Natural killer cell (primary cell): Measurements from ENCODE around the gene CRADD. TPM values are rescaled to one million over a fixed set of nuclear protein-coding genes. Genes with fewer than 3 reads are reported as not detected.
A peak's percentile ranks its signal among the peaks of the same experiment; 100 is the strongest.

Experiments
- ATAC-seq, 3 donors: fragments of 150-1000 bp in 2 of 3; fragments of 200-7000 bp in 1 of 3; cut with Tn5 transposase; 1 replicate in 1 of 3; 2 replicates in 2 of 3; pipeline ENCODE4 v1.10.0; 2021; ENCODE audit warnings: mild to moderate bottlenecking in 2 of 3, moderate library complexity in 2 of 3
- DNase-seq, 2 donors: peaks; one replicate each; pipeline versions ENCODE4 v3.0.0 to v3.0.0-alpha.2; 2013 to 2021; ENCODE audit warnings: mixed read lengths in 1 of 2
- H3K27ac ChIP-seq: one replicate; pipeline ENCODE4 v1.5.1; 2013; ENCODE audit warnings: mild to moderate bottlenecking, low read length
- H3K27me3 ChIP-seq: one replicate; pipeline ENCODE4 v1.6.1; 2013; ENCODE audit warnings: low read length; ENCODE audit not compliant: control insufficient read depth, insufficient read depth
- H3K36me3 ChIP-seq: one replicate; pipeline ENCODE4 v1.6.1; 2013; ENCODE audit warnings: low read length; ENCODE audit not compliant: control insufficient read depth, insufficient read depth
- H3K4me1 ChIP-seq: one replicate; pipeline ENCODE4 v1.6.1; 2013; ENCODE audit warnings: low read length; ENCODE audit not compliant: control insufficient read depth, insufficient read depth
- H3K4me3 ChIP-seq: one replicate; pipeline ENCODE4 v1.5.1; 2013; ENCODE audit warnings: low read length
- H3K9me3 ChIP-seq: one replicate; pipeline ENCODE4 v1.6.1; 2013; ENCODE audit warnings: low read length; ENCODE audit not compliant: control insufficient read depth, insufficient read depth
- H3K27ac Mint-ChIP-seq, 2 donors: one replicate each; pipeline ENCODE4 v1.8.0; 2022; ENCODE audit warnings: mild to moderate bottlenecking in 2 of 2, mixed read lengths in 2 of 2, moderate library complexity in 1 of 2
- H3K27me3 Mint-ChIP-seq, 2 donors: one replicate each; pipeline ENCODE4 v1.8.0; 2022; ENCODE audit warnings: low read depth in 2 of 2, mixed read lengths in 2 of 2
- H3K36me3 Mint-ChIP-seq: one replicate; pipeline ENCODE4 v1.8.0; 2022; ENCODE audit warnings: mixed read lengths
- H3K4me1 Mint-ChIP-seq, 2 donors: one replicate each; pipeline ENCODE4 v1.8.0; 2022; ENCODE audit warnings: mixed read lengths in 2 of 2
- H3K4me3 Mint-ChIP-seq: one replicate; pipeline ENCODE4 v1.8.0; 2022; ENCODE audit warnings: mild to moderate bottlenecking, moderate library complexity, mixed read lengths
- H3K9me3 Mint-ChIP-seq, 2 donors: one replicate each; pipeline ENCODE4 v1.8.0; 2022; ENCODE audit warnings: mixed read lengths in 2 of 2
- WGBS: methylation state at CpG from one replicate; pipeline ENCODE4 v1.1.7; 2013; ENCODE audit warnings: missing lambda C conversion rate; ENCODE audit not compliant: insufficient coverage; 5-methylcytosine and 5-hydroxymethylcytosine counted together
- intact Hi-C: fragments of 100-400 bp; cut with micrococcal nuclease; formaldehyde crosslinking; loops from one replicate; pipeline ENCODE4 v1.14.2; 2022
- total RNA-seq, 4 donors: library from RNA; stranded (reverse); fragments of 120-200 nt in 1 of 4; gene quantifications; one replicate each; pipeline versions ENCODE4 v1.2.3 to v1.2.4, GENCODE V29; 2013 to 2022
- TF ChIP-seq, protein P1 (sequence below): fragments of 200-600 bp; IDR thresholded peaks from one replicate; pipeline ENCODE4 v1.8.0; 2022; ENCODE audit warnings: antibody characterized with exemption

Gene CRADD
- total RNA-seq, 3 donors from 2014 or later (not counting 1 experiment from before 2014, with no cell fraction given), result 19.1 to 27.5 (median 26.4) TPM

DNA sequence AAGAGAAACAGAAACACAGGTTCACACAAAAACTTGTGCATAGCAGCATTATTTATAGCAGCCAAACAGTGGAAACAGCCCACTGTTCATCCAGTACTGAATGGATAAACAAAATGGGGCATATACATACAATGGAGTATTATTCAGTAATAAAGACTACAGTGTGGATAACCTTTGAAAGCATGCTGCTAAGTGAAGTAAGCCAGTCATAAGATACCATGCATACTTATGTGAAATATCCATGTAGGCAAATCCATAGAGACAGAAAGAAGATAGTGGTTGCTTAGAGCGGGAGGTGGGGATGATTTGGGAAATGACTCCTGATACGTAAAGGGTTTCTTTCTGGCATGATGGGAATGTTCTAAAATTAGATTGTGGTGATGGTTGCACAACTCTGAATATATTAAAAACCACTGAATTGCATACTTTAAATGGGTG is 99.4 kb downstream of the CRADD start:
- H3K36me3 Mint-ChIP-seq, result peaks cover 5% of the 10 kb centered on the region
- no peak overlapping the region for H3K4me3 ChIP-seq
- no peak for ATAC-seq
- TF ChIP-seq, protein P1, sequence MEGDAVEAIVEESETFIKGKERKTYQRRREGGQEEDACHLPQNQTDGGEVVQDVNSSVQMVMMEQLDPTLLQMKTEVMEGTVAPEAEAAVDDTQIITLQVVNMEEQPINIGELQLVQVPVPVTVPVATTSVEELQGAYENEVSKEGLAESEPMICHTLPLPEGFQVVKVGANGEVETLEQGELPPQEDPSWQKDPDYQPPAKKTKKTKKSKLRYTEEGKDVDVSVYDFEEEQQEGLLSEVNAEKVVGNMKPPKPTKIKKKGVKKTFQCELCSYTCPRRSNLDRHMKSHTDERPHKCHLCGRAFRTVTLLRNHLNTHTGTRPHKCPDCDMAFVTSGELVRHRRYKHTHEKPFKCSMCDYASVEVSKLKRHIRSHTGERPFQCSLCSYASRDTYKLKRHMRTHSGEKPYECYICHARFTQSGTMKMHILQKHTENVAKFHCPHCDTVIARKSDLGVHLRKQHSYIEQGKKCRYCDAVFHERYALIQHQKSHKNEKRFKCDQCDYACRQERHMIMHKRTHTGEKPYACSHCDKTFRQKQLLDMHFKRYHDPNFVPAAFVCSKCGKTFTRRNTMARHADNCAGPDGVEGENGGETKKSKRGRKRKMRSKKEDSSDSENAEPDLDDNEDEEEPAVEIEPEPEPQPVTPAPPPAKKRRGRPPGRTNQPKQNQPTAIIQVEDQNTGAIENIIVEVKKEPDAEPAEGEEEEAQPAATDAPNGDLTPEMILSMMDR, result no peak
- H3K9me3 ChIP-seq, result peaks cover 3% of the 10 kb centered on the region
- H3K27ac Mint-ChIP-seq, result peak overlapping the region; percentile 3 to 77
- H3K4me3 Mint-ChIP-seq, result no peak overlapping the region
- intact Hi-C loops, result no loop called here
- no peaks in the 10 kb centered on the region for H3K27me3 ChIP-seq
- peaks cover 42 to 47% of the 10 kb centered on the region in 2 donors for H3K4me1 Mint-ChIP-seq
- peaks cover 2 to 3% of the 10 kb centered on the region in 2 donors for H3K9me3 Mint-ChIP-seq
- 89% methylated on average over 2 of the region's 2 CpGs for WGBS
- no peaks in the 10 kb centered on the region for H3K36me3 ChIP-seq
- no peak for DNase-seq
- H3K27ac ChIP-seq, result no peak overlapping the region
- H3K4me1 ChIP-seq, result peaks cover 4% of the 10 kb centered on the region
- no peaks in the 10 kb centered on the region for H3K27me3 Mint-ChIP-seq

- TF ChIP-seq, protein P1, result no peak
- Histone ChIP-seq H3K36me3 (no peaks in the 10 kb centered on the region), H3K4me1 (peaks cover 4% of the 10 kb centered on the region), H3K27me3 (no peaks in the 10 kb centered on the region), H3K27ac (no peak overlapping the region), H3K9me3 (peaks cover 3% of the 10 kb centered on the region), H3K4me3 (no peak overlapping the region)
- no peak for ATAC-seq
- no peak for DNase-seq
- no peak overlapping the region for H3K4me3 Mint-ChIP-seq
- H3K9me3 Mint-ChIP-seq, result peaks cover 2 to 3% of the 10 kb centered on the region in 2 donors
- WGBS, result 56% methylated on average over 3 of the region's 3 CpGs
- H3K36me3 Mint-ChIP-seq, result peaks cover 5% of the 10 kb centered on the region
- H3K27ac Mint-ChIP-seq, result peak overlapping the region; percentile 3 to 77
- intact Hi-C loops, result no loop called here
- H3K27me3 Mint-ChIP-seq, result no peaks in the 10 kb centered on the region
- peaks cover 35 to 40% of the 10 kb centered on the region in 2 donors for H3K4me1 Mint-ChIP-seq
Observed at GRCh38 chr12:93777254-93777653, 100.1 kb downstream of the CRADD start.

DNA sequence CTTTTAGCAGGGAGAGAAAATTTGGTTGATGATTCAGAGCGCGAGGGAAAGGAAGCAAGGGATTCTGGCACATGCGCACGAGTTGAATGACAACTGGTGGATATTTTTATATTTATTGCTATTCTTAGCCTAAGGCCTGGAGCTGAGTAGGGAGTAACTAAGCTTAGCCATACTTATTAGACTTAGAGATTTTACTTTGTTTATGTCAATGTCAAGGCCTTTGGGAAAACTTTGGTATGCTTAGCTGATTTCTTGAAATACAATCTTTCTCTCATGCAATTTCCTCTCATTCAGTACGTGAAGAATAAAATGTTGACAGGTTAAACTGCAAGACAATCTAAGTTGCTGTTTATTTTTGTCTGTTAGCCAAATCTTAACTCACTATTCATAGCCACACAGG is 101.1 kb downstream of the CRADD start:
- WGBS, result 91% methylated on average over 4 of the region's 5 CpGs
- H3K9me3 ChIP-seq, result no peaks in the 10 kb centered on the region
- H3K36me3 ChIP-seq, result no peaks in the 10 kb centered on the region
- TF ChIP-seq, protein P1, result no peak
- H3K27ac ChIP-seq, result no peak overlapping the region
- no peak overlapping the region for H3K4me3 ChIP-seq
- H3K4me1 Mint-ChIP-seq, result peaks cover 25 to 30% of the 10 kb centered on the region in 2 donors
- peaks cover 2% of the 10 kb centered on the region in 2 donors for H3K9me3 Mint-ChIP-seq
- H3K36me3 Mint-ChIP-seq, result peaks cover 3% of the 10 kb centered on the region
- peak overlapping the region in 1 of 2 donors; percentile 77 for H3K27ac Mint-ChIP-seq
- ATAC-seq (no peak), DNase-seq (no peak)
- no peaks in the 10 kb centered on the region for H3K27me3 ChIP-seq
- no peak overlapping the region for H3K4me3 Mint-ChIP-seq
- no peaks in the 10 kb centered on the region for H3K27me3 Mint-ChIP-seq
- H3K4me1 ChIP-seq, result no peaks in the 10 kb centered on the region
- intact Hi-C loops, result no loop called here

DNA sequence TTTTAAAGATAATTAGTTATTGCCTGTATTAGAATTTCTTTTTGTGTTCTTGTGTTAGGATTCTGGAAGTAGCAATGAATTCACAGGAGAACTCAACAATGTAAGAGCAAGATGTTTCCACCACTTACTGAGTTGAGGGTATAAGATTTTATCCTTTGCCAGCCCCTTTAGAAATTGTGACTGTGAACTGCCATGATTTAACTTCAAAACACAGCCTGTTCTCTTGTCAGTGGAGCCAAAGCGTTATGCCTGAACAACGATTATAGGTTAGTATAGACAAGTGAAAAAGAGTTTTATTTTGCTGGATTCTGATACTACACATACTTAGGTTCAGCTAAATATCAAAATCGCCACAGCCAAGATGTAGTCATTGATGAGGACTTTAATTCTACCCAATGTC is 101.6 kb downstream of the CRADD start:
- H3K36me3 Mint-ChIP-seq, result no peaks in the 10 kb centered on the region

More for the DNA sequence above, 101.6 kb downstream of the CRADD start:
- Mint-ChIP-seq H3K9me3 (peaks cover 0 to 2% of the 10 kb centered on the region in 2 donors), H3K27ac (peak overlapping the region in 1 of 2 donors; percentile 77), H3K4me1 (peaks cover 21 to 26% of the 10 kb centered on the region in 2 donors), H3K27me3 (no peaks in the 10 kb centered on the region), H3K4me3 (no peak overlapping the region)
- 100% methylated on average over 1 of the region's 3 CpGs for WGBS
- Histone ChIP-seq H3K9me3 (no peaks in the 10 kb centered on the region), H3K27ac (no peak overlapping the region), H3K27me3 (no peaks in the 10 kb centered on the region), H3K36me3 (no peaks in the 10 kb centered on the region), H3K4me3 (no peak overlapping the region), H3K4me1 (peaks cover 1% of the 10 kb centered on the region)
- intact Hi-C loops, result no loop called here
- TF ChIP-seq, protein P1, result no peak
- DNase-seq (no peak), ATAC-seq (no peak)
